HepG2 (cell line): ENCODE results near the gene SPEM2.

Experiments used
- KDM4B ChIP-seq: sonication (generic); formaldehyde crosslinking; IDR thresholded peaks from 2 replicates; pipeline ENCODE4 v1.4.0; 2020; ENCODE audit warnings: missing genetic modification reagents
- MAFF ChIP-seq: IDR thresholded peaks from 2 replicates; pipeline ENCODE4 v1.6.1; 2011; ENCODE audit warnings: low read depth, low read length, improper control_type of control experiment
- POLR2A ChIP-seq, 2 experiments: IDR thresholded peaks; 2 replicates each; pipeline ENCODE4 v1.6.1; 2011; ENCODE audit warnings: low read depth in 2 of 2, low read length in 2 of 2, mild to moderate bottlenecking in 1 of 2, moderate library complexity in 1 of 2; ENCODE audit not compliant: insufficient read depth in 1 of 2
- ZNF672 ChIP-seq: sonication (generic); formaldehyde crosslinking; IDR thresholded peaks from 2 replicates; pipeline ENCODE4 v1.8.1; 2022; ENCODE audit warnings: missing genetic modification reagents
- ZNF75D ChIP-seq: sonication (generic); formaldehyde crosslinking; IDR thresholded peaks from 2 replicates; pipeline ENCODE4 v1.8.1; 2023; ENCODE audit warnings: missing genetic modification reagents, mild to moderate bottlenecking, borderline replicate concordance

- TF ChIP-seq ZNF75D (CRISPR knock-in tag) (no peak), POLR2A (IDR thresholded peaks at IDR 0.05; ENCODE audit: insufficient read depth in 1 of 2, low read depth in 2 of 2, low read length in 2 of 2) (no peak), ZNF672 (CRISPR knock-in tag) (no peak), KDM4B (CRISPR knock-in tag) (no peak), MAFF (no peak)
Measured at GRCh38 chr17:7407485-7408251, 17.7 kb upstream of the SPEM2 start, which contains the start of gene NLGN2.
